PC-9 (cell line): ENCODE data around the gene PRKAG2. TPM values are rescaled to one million over a fixed set of nuclear protein-coding genes. Genes with fewer than 3 reads are reported as not detected.

Experiments used
- BruUV-seq: library from RNA; stranded (reverse); fragments of 400-500 nt; replicated peaks from 2 replicates; lab custom pipeline; 2021; lab: Mats Ljungman, UMichigan
- CTCF ChIA-PET: fragments of 300-600 bp; sonication (Branson Sonifier 250); formaldehyde crosslinking; loops from one replicate; lab custom pipeline; 2022; ENCODE audit warnings: antibody characterized with exemption; lab: Charles Lee
- POLR2A ChIA-PET: fragments of 300-600 bp; sonication (Branson Sonifier 250); formaldehyde crosslinking; loops from one replicate; lab custom pipeline; 2022; ENCODE audit warnings: antibody characterized with exemption; ENCODE audit not compliant: unreplicated experiment; lab: Charles Lee
- DNase-seq, 2 experiments: peaks; one replicate each; pipeline versions ENCODE4 v3.0.0 to v3.0.0-alpha.2; 2015 to 2022; ENCODE audit warnings: mixed read lengths in 1 of 2
- H2AFZ ChIP-seq: fragments of 200-600 bp; sonication (generic); 2 replicates; pipeline ENCODE4 v1.8.1; 2017; ENCODE audit warnings: antibody characterized with exemption
- H3F3A ChIP-seq: fragments of 200-600 bp; sonication (generic); 2 replicates; pipeline ENCODE4 v1.8.1; 2017; ENCODE audit warnings: antibody characterized with exemption, mild to moderate bottlenecking, low read depth; ENCODE audit not compliant: insufficient read depth
- H3K27ac ChIP-seq: fragments of 200-600 bp; sonication (generic); 2 replicates; pipeline ENCODE4 v1.6.1; 2016; ENCODE audit warnings: mixed run types
- H3K27me3 ChIP-seq: fragments of 200-600 bp; sonication (generic); 2 replicates; pipeline ENCODE4 v1.6.1; 2016; ENCODE audit warnings: low read depth, mixed run types; ENCODE audit not compliant: insufficient read depth
- H3K36me3 ChIP-seq: fragments of 200-600 bp; sonication (generic); 2 replicates; pipeline ENCODE4 v1.6.1; 2016; ENCODE audit warnings: low read depth, mixed run types
- H3K4me1 ChIP-seq: fragments of 200-600 bp; sonication (generic); replicated peaks from 2 replicates; pipeline ENCODE4 v1.6.1; 2016; ENCODE audit warnings: mixed run types; ENCODE audit not compliant: insufficient read depth
- H3K4me2 ChIP-seq: fragments of 200-600 bp; sonication (generic); 2 replicates; pipeline ENCODE4 v1.6.1; 2017; ENCODE audit warnings: mixed run types
- H3K4me3 ChIP-seq: fragments of 200-600 bp; sonication (generic); 2 replicates; pipeline ENCODE4 v1.6.1; 2016; ENCODE audit warnings: mixed run types
- H3K79me2 ChIP-seq: fragments of 200-600 bp; sonication (generic); 2 replicates; pipeline ENCODE4 v1.6.1; 2017; ENCODE audit warnings: low read depth, mixed run types
- H3K9me2 ChIP-seq: fragments of 200-600 bp; sonication (generic); 2 replicates; pipeline ENCODE4 v1.8.1; 2017; ENCODE audit warnings: mild to moderate bottlenecking; ENCODE audit not compliant: insufficient read depth
- H3K9me3 ChIP-seq: fragments of 200-600 bp; sonication (generic); 2 replicates; pipeline ENCODE4 v1.8.1; 2016; ENCODE audit warnings: low read depth; ENCODE audit not compliant: insufficient read depth
- H4K20me1 ChIP-seq: fragments of 200-600 bp; sonication (generic); 2 replicates; pipeline ENCODE4 v1.8.1; 2017; ENCODE audit not compliant: insufficient read depth
- EZH2 ChIP-seq: fragments of 200-600 bp; sonication (generic); IDR thresholded peaks from 2 replicates; pipeline ENCODE4 v1.8.0; 2017; ENCODE audit warnings: antibody characterized with exemption, low read depth
- intact Hi-C: fragments of 100-400 bp; cut with micrococcal nuclease; formaldehyde crosslinking; loops from one replicate; pipeline ENCODE4 v1.10.0; 2022; ENCODE audit not compliant: unreplicated experiment
- total RNA-seq: library from RNA; stranded (reverse); gene quantifications from 2 replicates; pipeline ENCODE4 v1.2.3, GENCODE V29; 2021
- TF ChIP-seq, protein P1 (sequence below): fragments of 200-600 bp; sonication (generic); conservative IDR thresholded peaks from 2 replicates; pipeline ENCODE4 v1.6.1; 2017; ENCODE audit warnings: mixed run types, antibody characterized with exemption, mild to moderate bottlenecking, moderate library complexity

PRKAG2 gene
- total RNA-seq, 1 experiment from 2014 or later = 37.3 TPM

DNA sequence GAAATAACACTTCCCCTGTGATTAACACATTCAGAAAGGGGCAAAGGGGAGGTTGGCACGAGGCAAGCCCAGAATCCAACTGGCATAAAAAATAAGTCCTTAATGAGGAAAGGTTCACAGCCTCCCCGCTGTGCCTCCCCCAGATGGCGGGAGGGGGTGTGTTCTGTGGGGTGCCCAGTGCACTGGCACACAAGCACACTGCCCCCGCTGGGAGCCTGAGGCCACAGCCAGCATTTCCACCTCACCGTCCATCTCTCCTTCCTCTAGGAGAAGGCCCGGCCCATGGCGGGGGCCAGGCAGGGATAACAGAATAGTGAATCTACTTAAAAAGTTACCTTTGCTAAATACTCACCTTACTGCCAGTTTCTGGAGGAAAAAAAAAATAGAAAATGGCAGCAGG, 43.2 kb downstream of the PRKAG2 start:
- H3K4me2 ChIP-seq = no peak overlapping the region
- CTCF ChIA-PET = no interaction called here

DNA sequence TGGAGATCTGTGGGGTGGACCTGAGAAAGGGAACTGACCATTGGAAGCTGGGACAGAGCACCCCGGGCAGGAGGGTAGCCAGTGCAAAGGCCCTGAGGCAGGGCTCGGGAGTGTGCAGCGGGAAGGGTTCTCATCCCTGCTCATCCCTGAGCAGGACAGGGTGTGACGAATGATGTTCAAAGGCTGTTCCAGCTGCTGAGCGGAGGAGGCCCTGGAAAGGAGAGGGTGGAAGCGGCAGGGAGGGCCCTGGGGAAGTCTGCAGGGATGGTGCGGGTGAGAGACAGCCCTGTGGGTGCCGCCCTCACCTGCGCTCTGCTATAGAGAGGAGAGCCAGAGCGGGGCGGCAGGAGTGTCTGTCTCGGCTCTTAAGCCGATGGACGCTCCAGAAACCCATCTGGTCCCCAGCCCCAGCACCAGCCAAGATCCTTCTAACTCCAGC, 43.7 kb downstream of the PRKAG2 start:
- H3K79me2 ChIP-seq = no peaks in the 10 kb centered on the region
- CTCF ChIA-PET = no interaction called here
- H3K4me3 ChIP-seq = no peak overlapping the region
- intact Hi-C loops = no loop called here
- H3K36me3 ChIP-seq = no peaks in the 10 kb centered on the region
- TF ChIP-seq, protein P1, sequence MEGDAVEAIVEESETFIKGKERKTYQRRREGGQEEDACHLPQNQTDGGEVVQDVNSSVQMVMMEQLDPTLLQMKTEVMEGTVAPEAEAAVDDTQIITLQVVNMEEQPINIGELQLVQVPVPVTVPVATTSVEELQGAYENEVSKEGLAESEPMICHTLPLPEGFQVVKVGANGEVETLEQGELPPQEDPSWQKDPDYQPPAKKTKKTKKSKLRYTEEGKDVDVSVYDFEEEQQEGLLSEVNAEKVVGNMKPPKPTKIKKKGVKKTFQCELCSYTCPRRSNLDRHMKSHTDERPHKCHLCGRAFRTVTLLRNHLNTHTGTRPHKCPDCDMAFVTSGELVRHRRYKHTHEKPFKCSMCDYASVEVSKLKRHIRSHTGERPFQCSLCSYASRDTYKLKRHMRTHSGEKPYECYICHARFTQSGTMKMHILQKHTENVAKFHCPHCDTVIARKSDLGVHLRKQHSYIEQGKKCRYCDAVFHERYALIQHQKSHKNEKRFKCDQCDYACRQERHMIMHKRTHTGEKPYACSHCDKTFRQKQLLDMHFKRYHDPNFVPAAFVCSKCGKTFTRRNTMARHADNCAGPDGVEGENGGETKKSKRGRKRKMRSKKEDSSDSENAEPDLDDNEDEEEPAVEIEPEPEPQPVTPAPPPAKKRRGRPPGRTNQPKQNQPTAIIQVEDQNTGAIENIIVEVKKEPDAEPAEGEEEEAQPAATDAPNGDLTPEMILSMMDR = no peak
- no peak for TF ChIP-seq EZH2
- H3F3A ChIP-seq = no peaks in the 10 kb centered on the region
- no peak for DNase-seq
- no peak overlapping the region for H3K4me2 ChIP-seq
- H2AFZ ChIP-seq = no peak overlapping the region
- no peaks in the 10 kb centered on the region for H4K20me1 ChIP-seq
- H3K9me2 ChIP-seq = no peaks in the 10 kb centered on the region
- POLR2A ChIA-PET = no interaction called here
- no peak overlapping the region for H3K27ac ChIP-seq
- H3K4me1 ChIP-seq = no peaks in the 10 kb centered on the region
- BruUV-seq = no TSS peak
- no peaks in the 10 kb centered on the region for H3K9me3 ChIP-seq
- H3K27me3 ChIP-seq = peaks cover 51% of the 10 kb centered on the region; the same call in 1 of the 2 replicates

More for the DNA sequence above, 43.2 kb downstream of the PRKAG2 start:
- H2AFZ ChIP-seq = no peak overlapping the region
- no peak overlapping the region for H3K27ac ChIP-seq
- no peak for TF ChIP-seq EZH2
- TF ChIP-seq, protein P1 = no peak
- peaks cover 46% of the 10 kb centered on the region; the same call in 1 of the 2 replicates for H3K27me3 ChIP-seq
- H3K9me3 ChIP-seq = no peaks in the 10 kb centered on the region
- no peaks in the 10 kb centered on the region for H4K20me1 ChIP-seq
- no peak for DNase-seq
- H3K4me3 ChIP-seq = no peak overlapping the region
- no TSS peak for BruUV-seq
- H3F3A ChIP-seq = no peaks in the 10 kb centered on the region
- POLR2A ChIA-PET = no interaction called here
- no peaks in the 10 kb centered on the region for H3K9me2 ChIP-seq
- no peaks in the 10 kb centered on the region for H3K36me3 ChIP-seq
- H3K79me2 ChIP-seq = no peaks in the 10 kb centered on the region
- intact Hi-C loops = no loop called here
- no peaks in the 10 kb centered on the region for H3K4me1 ChIP-seq

DNA sequence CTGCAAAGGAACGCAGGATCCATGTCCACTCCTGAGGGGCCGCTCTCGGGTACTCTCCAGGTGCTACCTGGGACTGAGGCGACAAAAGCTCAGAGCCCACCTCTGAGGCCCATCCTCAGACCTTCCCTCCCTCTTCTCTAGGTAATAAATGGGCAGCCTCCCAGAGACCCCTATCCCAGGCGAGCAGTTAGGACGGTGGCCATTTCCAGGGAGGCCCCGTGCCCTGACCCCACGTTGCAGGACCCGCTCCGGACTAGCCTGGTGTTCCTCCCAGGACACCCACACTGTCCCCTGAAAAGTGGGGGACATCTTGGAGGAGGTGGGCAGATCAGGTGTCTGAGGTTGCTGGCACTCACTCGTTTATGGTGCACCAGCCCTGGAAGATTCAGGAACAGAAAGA, 44.3 kb downstream of the PRKAG2 start:
- Histone ChIP-seq H3K9me2 (no peaks in the 10 kb centered on the region), H3K4me3 (no peak overlapping the region), H3K9me3 (no peaks in the 10 kb centered on the region), H3F3A (no peaks in the 10 kb centered on the region), H3K27ac (no peak overlapping the region), H3K27me3 (peaks cover 56% of the 10 kb centered on the region; the same call in 1 of the 2 replicates), H3K4me2 (no peak overlapping the region), H3K79me2 (no peaks in the 10 kb centered on the region), H3K4me1 (no peaks in the 10 kb centered on the region), H2AFZ (no peak overlapping the region), H4K20me1 (no peaks in the 10 kb centered on the region), H3K36me3 (no peaks in the 10 kb centered on the region)
- no TSS peak for BruUV-seq
- ChIA-PET CTCF (no interaction called here), POLR2A (no interaction called here)
- intact Hi-C loops = no loop called here
- TF ChIP-seq, protein P1 = no peak
- no peak for TF ChIP-seq EZH2
- DNase-seq = no peak
